ENCODE measurements around the gene NR3C2. TPM values are rescaled to one million over a fixed set of nuclear protein-coding genes. Genes with fewer than 3 reads are reported as not detected.
A peak's percentile ranks its signal among the peaks of the same experiment; 100 is the strongest.

Gene NR3C2
- total and polyA plus RNA-seq, 10 of the 15 experiments (the other 5 are each of a cell fraction or from before 2014, with no cell fraction given): 0.05 to 0.11 (median 0.08) TPM; not detected in 4

GRCh38 chr4:148445071-148445859 is 3.1 kb upstream of the NR3C2 start (continued):
- peak; percentile 28; the same call in 1 of the 2 replicates for TF ChIP-seq DPF2 (IDR thresholded peaks at IDR 0.05)
- TF ChIP-seq RCOR1 (conservative IDR thresholded peaks at IDR 0.05; ENCODE audit: low read depth, low read length): no peak

GRCh38 chr4:148444296-148445070 is 2.3 kb upstream of the NR3C2 start:
- FAIRE-seq: no peak

More at GRCh38 chr4:148444296-148445070, 2.3 kb upstream of the NR3C2 start:
- peaks cover 4 to 26% of the 10 kb centered on the region in 2 experiments; a peak in 3 of 4 replicates for H3K27me3 ChIP-seq (replicated peaks in 1 of 2; ENCODE audit: control insufficient read depth in 2 of 2, insufficient read depth in 2 of 2, low read length in 1 of 2)
- H3K4me3 ChIP-seq: peak overlapping the region; percentile 77
- H3K9ac ChIP-seq (ENCODE audit: control insufficient read depth, insufficient read depth, low read length): no peak overlapping the region
- H3K36me3 ChIP-seq (ENCODE audit: control insufficient read depth in 2 of 2, insufficient read depth in 2 of 2, low read length in 1 of 2): no peaks in the 10 kb centered on the region
- ChIA-PET CTCF (no interaction called here), SMC1A (ENCODE audit: uncharacterized antibody, unreplicated experiment) (no interaction called here), RAD21 (ENCODE audit: unreplicated experiment) (no interaction called here), POLR2A (no interaction called here)
- no TSS peak for BruUV-seq (replicated peaks)
- DNase-seq (ENCODE audit: low read depth, low spot score): no peak
- intact Hi-C loops (cut with micrococcal nuclease; ENCODE audit: unreplicated experiment) (loop anchor here (5.0 kb wide), 1 partner anchor 387 kb away; no protein-coding TSS in a partner anchor), in situ Hi-C loops (cut with MboI) (loop anchor here (5.0 kb wide), 1 partner anchor 387 kb away; no protein-coding TSS in a partner anchor)
- peaks cover 4% of the 10 kb centered on the region for H3K4me1 ChIP-seq (ENCODE audit: control insufficient read depth, insufficient read depth, low read length)
- H3K79me2 ChIP-seq (ENCODE audit: control insufficient read depth, insufficient read depth, low read length): no peaks in the 10 kb centered on the region
- no peaks in the 10 kb centered on the region for H3K9me3 ChIP-seq (replicated peaks; ENCODE audit: control insufficient read depth, insufficient read depth, low read length)
- TF ChIP-seq SUZ12 (IDR thresholded peaks at IDR 0.05; ENCODE audit: unreplicated experiment) (peak; percentile 93), DPF2 (IDR thresholded peaks at IDR 0.05) (0 out of 2 replicates have a peak, but pooled peaks have one; percentile 12), ETV6 (conservative IDR thresholded peaks at IDR 0.05 in 1 of 2, IDR thresholded peaks at IDR 0.05 in 1 of 2; ENCODE audit: borderline replicate concordance in 1 of 2, low read depth in 1 of 2) (no peak), LARP7 (IDR thresholded peaks at IDR 0.05) (0 out of 2 replicates have a peak, but pooled peaks have one; percentile 18), SMC3 (IDR thresholded peaks at IDR 0.05; ENCODE audit: borderline replicate concordance, low read length) (no peak)
- H4K20me1 ChIP-seq (ENCODE audit: control insufficient read depth, insufficient read depth): no peaks in the 10 kb centered on the region
- WGBS (ENCODE audit: insufficient coverage, insufficient replicate concordance, low lambda C conversion rate, missing lambda C conversion rate): 12% methylated on average over 47 of the region's 89 CpGs
- H3K4me2 ChIP-seq (ENCODE audit: control insufficient read depth, insufficient read depth): peak overlapping the region; percentile 99
- peak overlapping the region; percentile 34; the same call in 1 of the 2 replicates for H2AFZ ChIP-seq (ENCODE audit: control insufficient read depth, low read depth, low read length)
- no peak for ATAC-seq
- no peak overlapping the region for H3K27ac ChIP-seq (ENCODE audit: control insufficient read depth, insufficient read depth)
